ENCODE measurements around the gene CLCF1.

The CLCF1 gene

DNA sequence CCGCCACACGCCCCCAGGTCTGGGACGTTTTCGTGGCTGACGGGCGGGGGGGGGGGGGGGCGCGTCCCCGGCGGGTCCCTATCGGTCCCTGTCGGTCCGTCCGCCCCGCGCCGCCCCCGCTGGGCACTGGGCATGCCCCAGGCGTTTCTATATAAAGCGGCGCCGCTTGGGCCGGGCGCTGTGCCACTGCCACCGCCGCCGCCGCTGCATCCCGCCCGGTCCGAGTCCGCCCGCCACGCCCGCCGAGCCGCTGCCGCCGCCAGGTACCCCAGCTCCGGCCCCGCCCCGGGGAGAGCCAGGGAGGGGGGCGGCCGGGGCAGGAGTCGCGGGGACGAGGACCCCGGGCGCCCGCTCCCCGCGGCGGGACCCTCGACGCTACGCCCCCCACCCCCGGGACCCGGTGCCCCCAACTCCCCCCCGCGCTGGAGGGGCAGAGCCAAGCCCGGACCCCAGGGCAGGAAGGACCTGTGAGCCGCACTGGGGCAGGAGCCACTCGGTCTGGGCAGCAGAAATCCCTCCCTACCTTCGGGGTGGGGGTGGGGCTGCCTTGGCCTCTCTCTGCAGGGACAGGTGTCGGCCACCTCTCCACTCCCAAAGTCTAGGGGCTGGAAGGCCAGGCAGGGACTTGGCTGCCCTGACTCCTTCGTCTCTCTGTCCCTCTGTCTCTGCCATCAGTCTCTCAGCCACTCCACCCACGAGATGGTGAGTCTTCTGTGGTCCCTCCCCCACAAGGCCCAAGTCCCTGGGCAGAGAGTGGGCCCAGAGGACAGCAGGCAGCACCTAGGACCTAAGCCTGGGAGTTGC, 42.3 kb upstream of the CLCF1 start, which contains the start of gene CARNS1:
Gene CARNS1, plus strand, starts transcription at position 178 of the 804 bp plus-strand sequence. Its CDS starts 522 bp downstream, at position 700.
- no peak within 1 kb of the TSS for H3K4me3 ChIP-seq (ENCODE audit: low read depth in 1 of 2, low read length in 2 of 2)

DNA sequence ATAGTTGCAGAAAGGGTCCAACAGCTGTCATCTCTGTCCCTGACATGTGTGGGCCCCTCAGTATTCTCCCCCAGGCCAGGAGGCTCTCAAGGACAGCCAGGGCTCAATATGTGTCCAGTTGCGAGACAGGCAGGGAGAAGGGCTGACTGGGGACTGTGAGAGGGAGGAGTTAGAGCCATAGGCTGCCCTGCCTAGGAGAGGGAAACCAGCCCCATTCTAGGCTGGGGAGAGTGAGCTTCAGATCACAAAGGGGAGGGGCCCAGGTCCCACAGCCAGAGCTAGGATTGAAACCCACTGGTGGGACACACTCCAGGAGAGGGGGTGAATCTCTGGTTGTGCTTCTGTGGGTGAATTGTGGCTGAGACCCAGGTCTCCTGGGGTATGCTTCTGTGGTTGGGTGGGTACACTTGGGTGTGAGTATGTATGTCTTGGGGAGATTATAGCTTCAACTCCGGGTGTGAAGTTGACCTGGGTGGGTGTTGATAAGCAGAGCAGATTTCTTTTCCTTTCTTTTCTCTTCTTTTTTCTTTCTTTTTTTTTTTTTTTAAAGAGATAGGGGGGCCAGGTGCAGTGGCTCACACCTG, 40.0 kb upstream of the CLCF1 start:
- no peaks in the 10 kb centered on the region for H3K36me3 ChIP-seq (ENCODE audit: insufficient read depth, low read length)
- H3K4me3 ChIP-seq (ENCODE audit: low read depth in 1 of 2, low read length in 2 of 2): no peak overlapping the region
- H3K27ac ChIP-seq (ENCODE audit: low read depth, low read length): no peak overlapping the region
- no peak overlapping the region for H3K9ac ChIP-seq (ENCODE audit: low read length)
- peaks cover 5% of the 10 kb centered on the region for H3K4me1 ChIP-seq (ENCODE audit: insufficient read depth, low read length)
- peaks cover 21 to 61% of the 10 kb centered on the region in 2 donors for H3K27me3 ChIP-seq (ENCODE audit: control insufficient read depth in 1 of 2, insufficient read depth in 2 of 2, low read length in 2 of 2)
- H3K9me3 ChIP-seq (ENCODE audit: low read length): no peaks in the 10 kb centered on the region

More for the DNA sequence above, 42.3 kb upstream of the CLCF1 start, which contains the start of gene CARNS1:
- peaks cover 11 to 38% of the 10 kb centered on the region in 2 donors for H3K27me3 ChIP-seq (ENCODE audit: control insufficient read depth in 1 of 2, insufficient read depth in 2 of 2, low read length in 2 of 2)
- peaks cover 13% of the 10 kb centered on the region for H3K4me1 ChIP-seq (ENCODE audit: insufficient read depth, low read length)
- no peaks in the 10 kb centered on the region for H3K36me3 ChIP-seq (ENCODE audit: insufficient read depth, low read length)
- H3K27ac ChIP-seq (ENCODE audit: low read depth, low read length): no peak within 1 kb of the TSS
- no peak within 1 kb of the TSS for H3K9ac ChIP-seq (ENCODE audit: low read length)
- H3K9me3 ChIP-seq (ENCODE audit: low read length): no peaks in the 10 kb centered on the region

DNA sequence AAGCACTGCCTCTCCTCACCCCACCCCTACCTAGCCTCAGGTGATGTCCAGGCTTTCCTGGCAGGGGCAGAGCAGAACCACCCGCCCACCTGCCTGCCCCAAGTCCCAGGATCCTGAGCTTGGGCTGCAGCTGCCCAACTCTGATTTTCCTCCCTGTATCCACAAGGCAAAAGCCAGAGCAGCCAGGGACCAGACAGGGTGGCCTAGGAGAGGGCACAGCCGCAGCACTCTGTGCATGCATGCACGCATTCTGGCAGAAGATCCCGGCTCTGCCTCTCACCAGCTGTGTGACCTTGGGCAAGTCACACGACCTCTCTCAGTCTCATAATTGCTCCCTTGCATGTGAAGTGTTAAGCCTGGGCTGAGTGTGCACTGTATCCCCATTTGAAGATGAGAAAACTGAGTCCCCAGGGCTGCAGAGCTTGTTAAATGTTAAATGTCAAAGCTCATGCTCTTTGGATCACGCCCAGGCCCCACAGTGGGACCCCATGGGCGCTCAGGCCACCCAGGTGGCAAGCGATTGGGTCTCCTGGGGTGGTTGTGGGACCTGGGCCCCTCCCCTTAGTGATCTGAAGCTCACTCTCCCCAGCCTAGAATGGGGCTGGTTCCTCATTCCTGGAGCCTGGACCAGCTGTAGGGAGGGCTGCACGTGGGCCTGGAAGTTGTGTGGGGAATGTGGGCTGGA, 39.2 kb upstream of the CLCF1 start:
- H3K4me3 ChIP-seq (ENCODE audit: low read depth in 1 of 2, low read length in 2 of 2): no peak overlapping the region
- H3K9me3 ChIP-seq (ENCODE audit: low read length): no peaks in the 10 kb centered on the region
- H3K27ac ChIP-seq (ENCODE audit: low read depth, low read length): no peak overlapping the region
- no peaks in the 10 kb centered on the region for H3K36me3 ChIP-seq (ENCODE audit: insufficient read depth, low read length)
- peaks cover 5% of the 10 kb centered on the region for H3K4me1 ChIP-seq (ENCODE audit: insufficient read depth, low read length)
- H3K27me3 ChIP-seq (ENCODE audit: control insufficient read depth in 1 of 2, insufficient read depth in 2 of 2, low read length in 2 of 2): peaks cover 21 to 65% of the 10 kb centered on the region in 2 donors
- no peak overlapping the region for H3K9ac ChIP-seq (ENCODE audit: low read length)

DNA sequence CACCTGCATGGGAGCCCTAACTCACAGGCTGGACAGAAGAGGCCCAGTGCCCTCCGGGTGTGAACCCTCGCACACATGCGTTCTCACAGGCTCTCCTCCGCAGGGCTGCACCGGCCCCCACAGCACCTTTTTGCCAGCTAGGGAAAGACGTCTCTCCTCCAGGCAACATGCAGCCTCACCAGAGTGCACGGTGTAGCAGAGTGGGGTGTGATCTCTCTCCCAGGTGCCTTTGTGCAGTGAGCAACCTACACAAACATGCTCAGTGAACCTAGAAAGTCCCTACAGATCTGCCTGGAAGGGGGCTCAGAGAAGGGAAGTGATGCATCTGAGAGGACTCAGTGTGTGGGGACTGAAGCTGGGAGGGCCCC, 38.4 kb upstream of the CLCF1 start:
- Histone ChIP-seq H3K9ac (ENCODE audit: low read length) (no peak overlapping the region), H3K4me3 (ENCODE audit: low read depth in 1 of 2, low read length in 2 of 2) (no peak overlapping the region), H3K27ac (ENCODE audit: low read depth, low read length) (no peak overlapping the region), H3K9me3 (ENCODE audit: low read length) (no peaks in the 10 kb centered on the region), H3K4me1 (ENCODE audit: insufficient read depth, low read length) (peaks cover 5% of the 10 kb centered on the region), H3K27me3 (ENCODE audit: control insufficient read depth in 1 of 2, insufficient read depth in 2 of 2, low read length in 2 of 2) (peaks cover 21 to 71% of the 10 kb centered on the region in 2 donors), H3K36me3 (ENCODE audit: insufficient read depth, low read length) (no peaks in the 10 kb centered on the region)

DNA sequence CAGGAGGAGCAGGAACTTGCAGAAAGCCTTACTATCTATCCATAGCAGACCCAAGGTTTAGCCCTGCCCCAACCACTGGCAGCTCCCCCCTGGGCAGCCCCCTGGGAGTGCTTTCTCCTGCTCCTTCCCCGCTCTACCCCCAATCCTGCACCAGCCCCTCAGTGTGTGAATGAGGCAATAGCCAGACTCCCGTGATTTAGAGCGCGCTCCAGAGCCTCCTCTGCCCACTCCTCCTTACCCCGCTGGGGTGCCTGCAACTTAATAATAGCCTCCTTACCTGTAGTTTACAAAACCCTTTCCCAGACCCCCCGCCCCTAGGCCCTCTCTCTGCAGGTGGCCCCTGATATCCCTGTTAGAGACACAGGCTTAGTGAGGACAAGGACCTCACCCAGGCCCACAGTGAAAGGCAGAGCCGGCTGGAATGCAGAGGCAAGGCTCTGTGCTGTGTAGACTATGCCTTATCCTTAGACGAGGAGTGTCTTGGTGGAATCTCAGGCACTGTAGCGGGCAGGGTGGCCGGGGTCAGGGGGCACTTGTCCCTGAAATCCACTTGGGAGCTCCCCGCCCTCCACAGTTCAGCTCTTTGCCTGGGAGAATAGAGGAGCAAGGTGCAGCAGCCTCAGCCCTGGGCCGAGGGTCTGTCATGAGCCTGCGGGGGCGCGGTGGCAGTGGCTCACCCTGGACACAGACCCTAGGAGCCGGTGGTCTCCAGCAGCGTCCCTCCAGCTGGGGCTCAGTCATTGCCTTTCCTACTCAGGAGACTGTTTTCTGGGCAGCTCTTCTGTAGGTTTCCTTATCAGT, 37.8 kb upstream of the CLCF1 start:
- no peaks in the 10 kb centered on the region for H3K4me1 ChIP-seq (ENCODE audit: insufficient read depth, low read length)
- no peak overlapping the region for H3K4me3 ChIP-seq (ENCODE audit: low read depth in 1 of 2, low read length in 2 of 2)
- H3K27me3 ChIP-seq (ENCODE audit: control insufficient read depth in 1 of 2, insufficient read depth in 2 of 2, low read length in 2 of 2): peaks cover 21 to 77% of the 10 kb centered on the region in 2 donors
- no peak overlapping the region for H3K27ac ChIP-seq (ENCODE audit: low read depth, low read length)
- no peaks in the 10 kb centered on the region for H3K36me3 ChIP-seq (ENCODE audit: insufficient read depth, low read length)
- no peak overlapping the region for H3K9ac ChIP-seq (ENCODE audit: low read length)
- H3K9me3 ChIP-seq (ENCODE audit: low read length): no peaks in the 10 kb centered on the region

DNA sequence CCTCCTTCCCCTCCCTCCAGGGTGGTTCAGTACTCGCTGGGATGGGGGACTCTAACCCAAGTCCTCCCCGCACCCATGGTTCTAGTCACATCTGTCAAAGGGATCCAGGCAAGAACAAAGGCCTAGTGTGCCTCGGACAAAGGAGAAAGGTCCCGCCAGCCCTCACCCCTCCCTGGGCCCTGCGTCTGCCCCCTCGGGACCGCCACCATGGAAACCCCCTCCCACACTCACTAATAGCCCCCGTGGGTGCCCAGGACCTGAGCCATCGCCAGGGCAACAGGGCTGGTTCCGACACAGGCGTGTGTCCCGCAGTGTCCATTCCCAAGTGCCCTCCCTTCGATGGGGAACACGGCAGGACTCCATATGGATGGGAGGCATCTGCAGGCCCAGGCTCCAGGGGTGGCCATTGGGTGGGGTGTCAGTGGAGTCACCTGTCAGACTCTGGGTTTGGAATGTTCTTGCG, 37.0 kb upstream of the CLCF1 start:
- no peak overlapping the region for H3K4me3 ChIP-seq (ENCODE audit: low read depth in 1 of 2, low read length in 2 of 2)
- H3K9me3 ChIP-seq (ENCODE audit: low read length): no peaks in the 10 kb centered on the region
- no peak overlapping the region for H3K27ac ChIP-seq (ENCODE audit: low read depth, low read length)
- H3K36me3 ChIP-seq (ENCODE audit: insufficient read depth, low read length): no peaks in the 10 kb centered on the region
- no peaks in the 10 kb centered on the region for H3K4me1 ChIP-seq (ENCODE audit: insufficient read depth, low read length)
- peaks cover 21 to 85% of the 10 kb centered on the region in 2 donors for H3K27me3 ChIP-seq (ENCODE audit: control insufficient read depth in 1 of 2, insufficient read depth in 2 of 2, low read length in 2 of 2)
- no peak overlapping the region for H3K9ac ChIP-seq (ENCODE audit: low read length)

DNA sequence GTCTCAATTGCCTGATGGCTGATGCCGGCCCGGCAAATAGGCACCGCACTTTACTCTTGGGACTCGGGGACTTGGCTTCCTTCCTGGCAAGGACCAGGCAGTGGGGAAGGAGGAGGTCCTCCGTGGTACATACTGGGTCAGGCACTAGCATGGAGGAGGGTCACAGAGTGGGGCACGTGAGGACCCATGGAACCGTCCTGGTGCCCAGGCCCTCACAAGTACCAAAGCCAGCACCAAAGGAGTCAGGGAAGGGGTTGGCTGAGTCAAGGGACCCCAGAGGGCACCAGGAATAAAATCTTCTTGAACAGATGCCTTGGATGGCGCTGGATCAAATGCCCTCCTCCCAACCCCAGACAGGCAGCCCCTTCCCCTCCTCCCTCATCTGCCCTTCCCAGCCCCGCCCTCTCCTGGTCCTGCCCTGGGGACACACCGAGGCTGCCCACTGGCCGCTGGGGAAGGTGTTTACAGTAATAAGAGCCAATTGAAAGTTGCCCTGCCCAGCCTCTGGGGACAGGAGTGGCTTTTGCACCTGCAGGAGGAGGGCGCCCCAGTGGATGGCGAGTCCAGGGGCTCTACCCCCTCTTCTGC, 36.5 kb upstream of the CLCF1 start:
- no peak overlapping the region for H3K4me3 ChIP-seq (ENCODE audit: low read depth in 1 of 2, low read length in 2 of 2)

DNA sequence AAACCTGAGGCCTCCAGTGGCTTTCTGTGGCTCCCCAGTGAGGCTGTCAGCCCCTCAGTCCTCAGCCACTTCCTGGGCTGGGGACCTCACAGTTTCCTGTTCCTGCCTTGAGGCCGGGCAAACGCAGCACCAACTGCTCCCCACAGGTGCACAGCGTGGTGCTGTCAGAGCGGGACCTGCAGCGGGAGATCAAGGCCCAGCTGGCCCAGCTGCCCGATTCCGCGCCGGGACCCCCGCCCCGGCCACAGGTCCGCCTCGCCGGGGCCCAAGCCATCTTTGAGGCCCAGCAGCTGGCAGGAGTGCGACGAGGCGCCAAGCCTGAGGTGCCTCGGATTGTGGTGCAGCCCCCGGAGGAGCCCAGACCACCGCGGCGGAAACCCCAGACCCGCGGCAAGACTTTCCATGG, 35.9 kb upstream of the CLCF1 start:
- Histone ChIP-seq H3K27ac (ENCODE audit: low read depth, low read length) (no peak overlapping the region), H3K27me3 (ENCODE audit: control insufficient read depth in 1 of 2, insufficient read depth in 2 of 2, low read length in 2 of 2) (peaks cover 16 to 89% of the 10 kb centered on the region in 2 donors), H3K9ac (ENCODE audit: low read length) (no peak overlapping the region), H3K4me1 (ENCODE audit: insufficient read depth, low read length) (no peaks in the 10 kb centered on the region), H3K36me3 (ENCODE audit: insufficient read depth, low read length) (no peaks in the 10 kb centered on the region), H3K9me3 (ENCODE audit: low read length) (no peaks in the 10 kb centered on the region), H3K4me3 (ENCODE audit: low read depth in 1 of 2, low read length in 2 of 2) (no peak overlapping the region)

More for the DNA sequence above, 36.5 kb upstream of the CLCF1 start:
- Histone ChIP-seq H3K27ac (ENCODE audit: low read depth, low read length) (no peak overlapping the region), H3K9ac (ENCODE audit: low read length) (no peak overlapping the region), H3K9me3 (ENCODE audit: low read length) (no peaks in the 10 kb centered on the region), H3K27me3 (ENCODE audit: control insufficient read depth in 1 of 2, insufficient read depth in 2 of 2, low read length in 2 of 2) (peaks cover 17 to 86% of the 10 kb centered on the region in 2 donors), H3K4me1 (ENCODE audit: insufficient read depth, low read length) (no peaks in the 10 kb centered on the region), H3K36me3 (ENCODE audit: insufficient read depth, low read length) (no peaks in the 10 kb centered on the region)

DNA sequence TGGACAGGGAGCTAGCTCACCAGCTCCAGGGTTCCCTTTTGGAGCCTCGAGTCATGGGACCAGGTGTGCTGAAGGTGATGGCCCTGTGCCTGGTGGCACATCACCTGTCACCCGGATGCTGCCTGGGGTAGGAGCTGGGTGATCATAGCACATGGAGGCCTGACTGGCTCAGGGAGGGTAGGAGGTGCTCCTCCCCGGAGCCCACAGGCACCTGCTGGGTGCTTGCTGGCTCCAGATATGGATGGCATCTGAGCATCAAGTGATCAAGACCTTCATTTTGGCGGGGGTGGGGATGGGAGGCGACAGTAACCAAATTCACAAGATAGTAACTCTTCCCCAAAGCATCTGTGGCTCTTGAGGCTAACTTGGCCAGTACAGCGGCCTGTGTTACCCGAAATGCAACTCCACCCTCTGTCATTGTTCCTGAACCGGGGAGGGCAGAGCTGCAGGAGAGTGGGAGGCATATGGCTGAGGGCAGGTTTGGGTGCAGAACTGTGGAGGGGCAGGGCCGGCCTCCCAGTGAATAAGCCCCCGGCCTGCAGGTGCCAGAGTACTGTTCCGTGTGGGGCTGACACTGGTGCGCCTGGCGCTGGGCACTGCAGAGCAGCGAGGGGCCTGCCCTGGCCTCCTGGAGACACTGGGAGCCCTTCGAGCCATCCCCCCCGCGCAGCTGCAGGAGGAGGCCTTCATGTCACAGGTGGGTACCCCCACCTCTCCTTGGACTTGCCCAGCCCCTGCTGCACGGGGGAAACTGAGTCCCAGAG, 35.2 kb upstream of the CLCF1 start:
- Histone ChIP-seq H3K27me3 (ENCODE audit: control insufficient read depth in 1 of 2, insufficient read depth in 2 of 2, low read length in 2 of 2) (peaks cover 16 to 91% of the 10 kb centered on the region in 2 donors), H3K4me3 (ENCODE audit: low read depth in 1 of 2, low read length in 2 of 2) (no peak overlapping the region), H3K9me3 (ENCODE audit: low read length) (no peaks in the 10 kb centered on the region), H3K36me3 (ENCODE audit: insufficient read depth, low read length) (no peaks in the 10 kb centered on the region), H3K4me1 (ENCODE audit: insufficient read depth, low read length) (no peaks in the 10 kb centered on the region), H3K9ac (ENCODE audit: low read length) (no peak overlapping the region), H3K27ac (ENCODE audit: low read depth, low read length) (no peak overlapping the region)

DNA sequence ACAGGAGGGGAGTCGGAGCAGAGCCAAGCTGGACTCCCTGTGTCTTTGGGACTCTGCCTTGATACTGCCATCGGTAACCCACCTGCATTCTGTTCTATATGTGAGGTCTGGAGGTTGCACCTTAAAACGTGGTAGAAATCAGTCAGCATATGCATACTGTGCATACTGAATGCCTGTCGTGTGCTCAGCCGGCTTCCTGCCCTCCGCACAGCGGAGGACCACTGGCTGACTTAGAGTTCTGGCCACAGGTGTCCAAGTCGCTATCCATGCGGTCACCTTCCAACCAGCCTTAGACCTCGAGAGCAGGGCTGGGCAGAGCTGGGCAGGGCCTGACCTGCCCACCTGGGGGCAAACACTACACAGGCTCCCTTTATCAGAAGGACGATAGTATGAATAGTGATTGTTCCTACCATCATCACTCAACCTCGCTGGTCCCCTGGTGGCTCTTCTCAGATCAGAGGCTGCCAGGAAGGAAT, 34.3 kb upstream of the CLCF1 start:
- no peaks in the 10 kb centered on the region for H3K4me1 ChIP-seq (ENCODE audit: insufficient read depth, low read length)
- H3K27me3 ChIP-seq (ENCODE audit: control insufficient read depth in 1 of 2, insufficient read depth in 2 of 2, low read length in 2 of 2): peaks cover 16 to 82% of the 10 kb centered on the region in 2 donors

More for the DNA sequence above, 34.3 kb upstream of the CLCF1 start:
- Histone ChIP-seq H3K27ac (ENCODE audit: low read depth, low read length) (no peak overlapping the region), H3K9ac (ENCODE audit: low read length) (no peak overlapping the region), H3K9me3 (ENCODE audit: low read length) (no peaks in the 10 kb centered on the region), H3K4me3 (ENCODE audit: low read depth in 1 of 2, low read length in 2 of 2) (no peak overlapping the region), H3K36me3 (ENCODE audit: insufficient read depth, low read length) (no peaks in the 10 kb centered on the region)

Measured in muscle layer of colon (tissue), 2 donors.